ENCODE results near the gene GJA5.
"Not testable (repeated sequence)": the region's sequence is repeated elsewhere in the genome, so short reads cannot be mapped to it uniquely, and the experiment has no call there.

Gene GJA5

GRCh38 chr1:147752511-147752910 lies 7.9 kb downstream of the GJA5 start:
- Mint-ChIP-seq H3K9me3 (no peaks in the 10 kb centered on the region), H3K27ac (no peak overlapping the region), H3K4me1 (ENCODE audit: low read depth) (no peaks in the 10 kb centered on the region), H3K27me3 (no peaks in the 10 kb centered on the region), H3K36me3 (ENCODE audit: low read depth) (no peaks in the 10 kb centered on the region), H3K4me3 (no peak overlapping the region)
- intact Hi-C loops (cut with micrococcal nuclease) = no loop called here

GRCh38 chr1:147751346-147751745 lies 9.1 kb downstream of the GJA5 start:
- H3K27me3 Mint-ChIP-seq = no peaks in the 10 kb centered on the region
- intact Hi-C loops (cut with micrococcal nuclease) = no loop called here
- H3K36me3 Mint-ChIP-seq (ENCODE audit: low read depth) = no peaks in the 10 kb centered on the region
- no peaks in the 10 kb centered on the region for H3K4me1 Mint-ChIP-seq (ENCODE audit: low read depth)
- no peaks in the 10 kb centered on the region for H3K9me3 Mint-ChIP-seq
- no peak overlapping the region for H3K4me3 Mint-ChIP-seq
- H3K27ac Mint-ChIP-seq = no peak overlapping the region

GRCh38 chr1:147750618-147751217 lies 9.7 kb downstream of the GJA5 start:
- H3K36me3 Mint-ChIP-seq (ENCODE audit: low read depth) = no peaks in the 10 kb centered on the region
- no peak overlapping the region for H3K4me3 Mint-ChIP-seq
- no peaks in the 10 kb centered on the region for H3K4me1 Mint-ChIP-seq (ENCODE audit: low read depth)
- no peaks in the 10 kb centered on the region for H3K27me3 Mint-ChIP-seq
- no peak overlapping the region for H3K27ac Mint-ChIP-seq
- intact Hi-C loops (cut with micrococcal nuclease) = no loop called here
- H3K9me3 Mint-ChIP-seq = no peaks in the 10 kb centered on the region

- no peak overlapping the region for H3K4me3 Mint-ChIP-seq
- H3K36me3 Mint-ChIP-seq (ENCODE audit: low read depth) = no peaks in the 10 kb centered on the region
- no peaks in the 10 kb centered on the region for H3K9me3 Mint-ChIP-seq
- intact Hi-C loops (cut with micrococcal nuclease) = no loop called here
- no peaks in the 10 kb centered on the region for H3K27me3 Mint-ChIP-seq
- H3K4me1 Mint-ChIP-seq (ENCODE audit: low read depth) = no peaks in the 10 kb centered on the region
- no peak overlapping the region for H3K27ac Mint-ChIP-seq
Measured at GRCh38 chr1:147749792-147750191, 10.6 kb downstream of the GJA5 start.

- Mint-ChIP-seq H3K4me1 (ENCODE audit: low read depth) (no peaks in the 10 kb centered on the region), H3K36me3 (ENCODE audit: low read depth) (no peaks in the 10 kb centered on the region), H3K4me3 (no peak overlapping the region), H3K27ac (no peak overlapping the region), H3K9me3 (no peaks in the 10 kb centered on the region), H3K27me3 (no peaks in the 10 kb centered on the region)
- intact Hi-C loops (cut with micrococcal nuclease) = no loop called here
Measured at GRCh38 chr1:147748676-147749350, 11.6 kb downstream of the GJA5 start.

- intact Hi-C loops (cut with micrococcal nuclease) = no loop called here
Measured at GRCh38 chr1:147747966-147748365, 12.4 kb downstream of the GJA5 start.

GRCh38 chr1:147745271-147745670 lies 15.1 kb downstream of the GJA5 start:
- no peak overlapping the region for H3K27ac Mint-ChIP-seq
- no peaks in the 10 kb centered on the region for H3K9me3 Mint-ChIP-seq
- H3K4me1 Mint-ChIP-seq (ENCODE audit: low read depth) = no peaks in the 10 kb centered on the region
- intact Hi-C loops (cut with micrococcal nuclease) = no loop called here
- no peaks in the 10 kb centered on the region for H3K36me3 Mint-ChIP-seq (ENCODE audit: low read depth)
- no peaks in the 10 kb centered on the region for H3K27me3 Mint-ChIP-seq
- no peak overlapping the region for H3K4me3 Mint-ChIP-seq

More at GRCh38 chr1:147747966-147748365, 12.4 kb downstream of the GJA5 start:
- H3K4me3 Mint-ChIP-seq = no peak overlapping the region
- no peaks in the 10 kb centered on the region for H3K36me3 Mint-ChIP-seq (ENCODE audit: low read depth)
- H3K27me3 Mint-ChIP-seq = no peaks in the 10 kb centered on the region
- no peaks in the 10 kb centered on the region for H3K4me1 Mint-ChIP-seq (ENCODE audit: low read depth)
- H3K27ac Mint-ChIP-seq = no peak overlapping the region
- no peaks in the 10 kb centered on the region for H3K9me3 Mint-ChIP-seq

GRCh38 chr1:147741065-147741464 lies 19.3 kb downstream of the GJA5 start:
- Mint-ChIP-seq H3K27me3 (no peaks in the 10 kb centered on the region), H3K36me3 (ENCODE audit: low read depth) (no peaks in the 10 kb centered on the region), H3K4me3 (no peak overlapping the region), H3K27ac (no peak overlapping the region), H3K9me3 (no peaks in the 10 kb centered on the region), H3K4me1 (ENCODE audit: low read depth) (no peaks in the 10 kb centered on the region)
- intact Hi-C loops (cut with micrococcal nuclease) = no loop called here

GRCh38 chr1:147740391-147740790 lies 20.0 kb downstream of the GJA5 start:
- H3K27ac Mint-ChIP-seq = no peak overlapping the region
- no peaks in the 10 kb centered on the region for H3K9me3 Mint-ChIP-seq
- no peak overlapping the region for H3K4me3 Mint-ChIP-seq
- intact Hi-C loops (cut with micrococcal nuclease) = no loop called here
- no peaks in the 10 kb centered on the region for H3K4me1 Mint-ChIP-seq (ENCODE audit: low read depth)
- H3K27me3 Mint-ChIP-seq = no peaks in the 10 kb centered on the region
- H3K36me3 Mint-ChIP-seq (ENCODE audit: low read depth) = no peaks in the 10 kb centered on the region

- H3K4me3 Mint-ChIP-seq = no peak overlapping the region
- no peaks in the 10 kb centered on the region for H3K36me3 Mint-ChIP-seq (ENCODE audit: low read depth)
- H3K9me3 Mint-ChIP-seq = no peaks in the 10 kb centered on the region
- H3K27me3 Mint-ChIP-seq = no peaks in the 10 kb centered on the region
- H3K4me1 Mint-ChIP-seq (ENCODE audit: low read depth) = no peaks in the 10 kb centered on the region
- intact Hi-C loops (cut with micrococcal nuclease) = no loop called here
- no peak overlapping the region for H3K27ac Mint-ChIP-seq
Measured at GRCh38 chr1:147738739-147739476, 21.5 kb downstream of the GJA5 start.

- Mint-ChIP-seq H3K27ac (no peak overlapping the region), H3K4me1 (ENCODE audit: low read depth) (no peaks in the 10 kb centered on the region), H3K9me3 (no peaks in the 10 kb centered on the region), H3K4me3 (no peak overlapping the region), H3K27me3 (no peaks in the 10 kb centered on the region), H3K36me3 (ENCODE audit: low read depth) (no peaks in the 10 kb centered on the region)
- intact Hi-C loops (cut with micrococcal nuclease) = no loop called here
Measured at GRCh38 chr1:147738129-147738528, 22.3 kb downstream of the GJA5 start.

GRCh38 chr1:147736883-147737282 lies 23.5 kb downstream of the GJA5 start:
- Mint-ChIP-seq H3K4me3 (no peak overlapping the region), H3K27me3 (no peaks in the 10 kb centered on the region), H3K9me3 (no peaks in the 10 kb centered on the region), H3K36me3 (ENCODE audit: low read depth) (no peaks in the 10 kb centered on the region), H3K27ac (no peak overlapping the region), H3K4me1 (ENCODE audit: low read depth) (no peaks in the 10 kb centered on the region)
- intact Hi-C loops (cut with micrococcal nuclease) = no loop called here

GRCh38 chr1:147735423-147735822 lies 25.0 kb downstream of the GJA5 start:
- Mint-ChIP-seq H3K4me3 (no peak overlapping the region), H3K9me3 (no peaks in the 10 kb centered on the region), H3K27me3 (peaks cover 5% of the 10 kb centered on the region), H3K4me1 (ENCODE audit: low read depth) (no peaks in the 10 kb centered on the region), H3K36me3 (ENCODE audit: low read depth) (no peaks in the 10 kb centered on the region), H3K27ac (no peak overlapping the region)
- intact Hi-C loops (cut with micrococcal nuclease) = no loop called here

- H3K27me3 Mint-ChIP-seq; H3K36me3 Mint-ChIP-seq (ENCODE audit: low read depth); H3K27ac Mint-ChIP-seq; intact Hi-C loops (cut with micrococcal nuclease); H3K9me3 Mint-ChIP-seq; H3K4me3 Mint-ChIP-seq; H3K4me1 Mint-ChIP-seq (ENCODE audit: low read depth): not testable (repeated sequence)
Measured at GRCh38 chr1:147734291-147734841, 26.0 kb downstream of the GJA5 start.
